T-helper 22 cell (primary cell): ENCODE results near the gene DIABLO.
A peak's percentile ranks its signal among the peaks of the same experiment; 100 is the strongest.
"Not testable (repeated sequence)": the region's sequence is repeated elsewhere in the genome, so short reads cannot be mapped to it uniquely, and the experiment has no call there.

Source experiments
- DNase-seq: peaks from one replicate; pipeline ENCODE4 v3.0.0-alpha.2; 2020; ENCODE audit warnings: low read depth

The DIABLO gene

GRCh38 chr12:122208073-122208820, 17.6 kb downstream of the DIABLO start:
- DNase-seq = no peak

- DNase-seq = no peak
Observed at GRCh38 chr12:122207391-122207790, 18.5 kb downstream of the DIABLO start.

GRCh38 chr12:122206976-122207375, 18.9 kb downstream of the DIABLO start:
- DNase-seq = no peak

GRCh38 chr12:122206111-122206881, 19.6 kb downstream of the DIABLO start:
- DNase-seq = no peak

- no peak for DNase-seq
Observed at GRCh38 chr12:122205053-122205925, 20.6 kb downstream of the DIABLO start.

- no peak for DNase-seq
Observed at GRCh38 chr12:122204167-122205052, 21.4 kb downstream of the DIABLO start.

GRCh38 chr12:122203301-122204166, 22.3 kb downstream of the DIABLO start, which contains the start of gene B3GNT4:
Gene B3GNT4 (plus strand): TSS chr12:122203709. CDS start chr12:122204619, 910 bp downstream.
- DNase-seq = peak; percentile 60

GRCh38 chr12:122202811-122203210, 23.0 kb downstream of the DIABLO start:
- DNase-seq = not testable (repeated sequence)

GRCh38 chr12:122202017-122202416, 23.8 kb downstream of the DIABLO start:
- no peak for DNase-seq

- DNase-seq = no peak
Observed at GRCh38 chr12:122201381-122201780, 24.5 kb downstream of the DIABLO start.

- DNase-seq = no peak
Observed at GRCh38 chr12:122200541-122201175, 25.2 kb downstream of the DIABLO start.

GRCh38 chr12:122199484-122200355, 26.1 kb downstream of the DIABLO start:
- no peak for DNase-seq

- no peak for DNase-seq
Observed at GRCh38 chr12:122197612-122197966, 28.3 kb downstream of the DIABLO start.

- no peak for DNase-seq
Observed at GRCh38 chr12:122195405-122195804, 30.4 kb downstream of the DIABLO start.

- no peak for DNase-seq
Observed at GRCh38 chr12:122194804-122195203, 31.0 kb downstream of the DIABLO start.

- no peak for DNase-seq
Observed at GRCh38 chr12:122192441-122192840, 33.4 kb downstream of the DIABLO start.

GRCh38 chr12:122190842-122191668, 34.8 kb downstream of the DIABLO start:
- DNase-seq = no peak
